NCI-H345 (cell line): Measurements from ENCODE around the gene ZNF91.
"Not testable (repeated sequence)": the region's sequence is repeated elsewhere in the genome, so short reads cannot be mapped to it uniquely, and the experiment has no call there.

ENCODE experiments used
- DNase-seq: peaks from one replicate; lab custom pipeline; 2025; lab: John Stamatoyannopoulos, UW

The ZNF91 gene

DNA sequence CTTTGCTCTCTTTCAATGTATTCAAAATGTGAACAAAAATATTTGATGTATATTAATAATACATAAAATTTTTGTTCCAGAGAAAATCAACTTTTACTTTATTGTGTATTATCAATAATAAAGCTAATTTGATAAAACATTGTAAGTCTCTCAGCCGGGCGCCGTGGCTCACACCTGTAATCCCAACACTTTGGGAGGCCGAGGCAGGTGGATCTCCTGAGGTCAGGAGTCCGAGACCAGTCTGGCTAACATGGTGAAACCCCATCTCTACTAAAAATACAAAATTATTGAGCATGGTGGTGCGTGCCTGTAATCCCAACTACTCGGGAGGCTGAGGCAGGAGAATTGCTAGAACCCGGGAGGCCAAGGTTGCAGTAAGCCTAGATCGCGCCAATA is 449 bp upstream of the ZNF91 start:
- not testable (repeated sequence) for DNase-seq

DNA sequence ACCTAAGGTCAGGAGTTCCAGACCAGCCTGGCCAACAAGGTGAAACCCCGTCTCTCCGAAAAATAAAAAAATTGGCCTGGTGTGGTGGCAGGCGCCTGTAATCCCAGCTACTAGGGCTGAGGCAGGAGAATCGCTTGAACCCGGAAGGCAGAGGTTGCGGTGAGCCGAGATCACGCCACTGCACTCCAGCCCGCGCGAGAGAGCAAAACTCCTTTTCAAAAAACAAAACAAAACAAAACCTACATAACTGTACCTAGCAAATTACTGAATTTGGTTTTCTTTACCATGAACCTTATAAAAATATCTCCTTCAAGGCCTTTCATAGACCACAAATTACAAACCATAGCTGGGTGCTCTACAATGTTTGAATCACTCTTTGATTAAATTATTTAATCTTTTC is 760 bp downstream of the ZNF91 start:
- DNase-seq = no peak

DNA sequence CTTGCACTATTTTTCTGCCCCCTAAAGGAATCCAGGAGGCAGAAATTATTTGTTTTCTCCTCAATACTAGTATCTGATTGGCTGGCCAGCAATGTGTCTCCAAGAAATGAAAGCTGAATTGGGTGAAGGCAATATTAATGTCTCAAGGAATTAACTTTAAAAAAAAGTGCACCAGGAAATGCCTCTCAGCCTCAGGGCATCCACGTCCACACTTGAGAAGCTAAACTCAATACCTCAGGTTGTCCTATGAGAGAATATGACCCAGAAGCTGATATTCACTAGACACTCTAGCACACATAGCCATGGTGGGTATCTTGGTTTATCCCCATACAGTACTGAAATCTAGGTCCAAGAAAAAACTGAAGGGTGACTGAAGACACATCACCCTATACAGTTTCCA is 2.1 kb downstream of the ZNF91 start:
- no peak for DNase-seq

DNA sequence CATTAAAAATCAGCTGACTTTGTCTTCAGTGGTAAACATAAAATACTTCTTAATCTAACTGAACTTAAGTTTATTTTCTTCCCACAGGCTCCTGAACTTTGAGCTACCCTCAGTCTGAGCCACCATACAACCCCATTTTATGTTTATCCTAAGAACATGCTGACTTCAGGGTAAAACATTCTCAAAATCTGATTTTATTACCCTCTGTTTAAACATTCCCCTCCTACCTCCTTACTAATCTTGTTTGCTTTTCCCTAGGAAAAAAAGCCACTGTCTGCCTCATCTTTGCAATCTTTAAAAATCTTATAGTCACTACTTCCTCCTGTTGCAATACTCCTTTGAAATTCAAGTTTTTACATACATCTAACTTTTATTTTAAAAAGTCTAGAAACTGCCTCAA is 4.0 kb downstream of the ZNF91 start:
- DNase-seq = no peak

DNA sequence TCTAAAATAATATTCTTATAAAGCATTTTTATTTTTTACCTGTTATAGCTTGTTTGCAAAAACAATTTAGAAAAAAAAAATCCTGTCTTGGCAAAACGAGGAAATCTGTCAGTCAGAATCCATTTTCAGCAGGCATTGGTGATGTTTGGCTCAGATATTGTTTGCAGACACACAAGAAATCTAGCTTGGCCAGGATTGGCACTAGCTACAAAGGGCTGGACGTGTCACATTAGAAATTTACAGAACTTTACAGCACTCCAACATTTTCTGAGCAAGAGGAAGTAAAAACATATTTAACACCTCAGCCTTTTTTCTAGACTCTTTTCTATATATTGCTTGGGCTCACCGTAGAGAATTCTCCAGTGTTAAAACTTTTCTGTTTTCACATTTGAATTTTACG is 9.9 kb downstream of the ZNF91 start:
- no peak for DNase-seq

DNA sequence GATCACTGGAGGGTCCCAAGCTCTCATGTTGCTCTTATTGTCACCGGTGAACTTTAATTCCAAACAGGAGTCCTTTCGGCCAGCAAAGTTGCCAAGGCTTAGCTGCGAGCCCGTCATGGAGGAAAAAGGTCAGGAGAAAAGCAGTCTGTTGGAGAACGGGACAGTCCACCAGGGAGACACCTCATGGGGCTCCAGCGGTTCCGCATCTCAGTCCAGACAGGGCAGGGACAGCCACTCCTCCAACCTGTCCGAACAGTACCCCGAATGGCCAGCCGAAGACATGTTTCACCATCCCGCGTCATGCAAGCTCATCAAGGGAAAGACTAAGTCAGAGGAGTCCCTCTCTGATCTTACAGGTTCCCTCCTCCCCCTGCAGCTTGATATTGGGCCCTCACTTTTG is 10.4 kb downstream of the ZNF91 start:
- DNase-seq = no peak

DNA sequence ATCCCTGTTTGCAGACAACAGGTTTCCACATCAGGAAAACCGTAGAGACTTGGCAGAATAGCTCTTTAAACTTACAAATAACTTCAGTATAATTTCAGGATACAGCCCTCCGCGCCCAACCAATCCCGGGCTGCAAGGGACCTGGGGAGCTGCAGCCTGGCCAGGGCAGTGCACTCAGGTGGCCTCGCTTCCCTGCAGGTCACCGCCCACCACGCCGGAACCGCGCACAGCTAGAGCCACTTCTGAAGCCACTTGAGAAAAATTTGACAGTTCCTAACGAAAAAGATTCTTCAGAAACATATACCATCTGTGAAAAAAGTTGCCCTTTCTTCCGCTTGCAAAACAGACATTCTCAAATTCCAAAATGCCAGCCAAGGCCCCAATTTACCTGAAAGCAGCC is 11.1 kb downstream of the ZNF91 start:
- no peak for DNase-seq

DNA sequence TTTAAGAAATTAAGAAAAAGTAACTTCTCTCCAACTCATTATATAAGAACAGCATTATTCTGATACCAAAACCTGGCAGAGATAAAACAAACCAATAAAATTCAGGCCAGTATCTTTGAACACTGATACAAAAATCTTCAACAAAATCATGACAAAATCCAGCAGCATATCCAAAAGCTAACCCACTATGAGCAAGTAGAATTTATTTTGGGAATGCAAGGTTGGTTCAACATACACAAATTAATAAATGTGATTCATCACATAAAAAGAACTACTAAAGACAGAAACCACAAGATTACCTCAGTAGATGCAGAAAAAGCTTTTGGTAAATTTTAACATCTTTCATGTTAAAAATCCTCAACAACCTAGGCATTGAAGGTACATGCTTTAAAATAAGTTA is 12.3 kb downstream of the ZNF91 start:
- no peak for DNase-seq

DNA sequence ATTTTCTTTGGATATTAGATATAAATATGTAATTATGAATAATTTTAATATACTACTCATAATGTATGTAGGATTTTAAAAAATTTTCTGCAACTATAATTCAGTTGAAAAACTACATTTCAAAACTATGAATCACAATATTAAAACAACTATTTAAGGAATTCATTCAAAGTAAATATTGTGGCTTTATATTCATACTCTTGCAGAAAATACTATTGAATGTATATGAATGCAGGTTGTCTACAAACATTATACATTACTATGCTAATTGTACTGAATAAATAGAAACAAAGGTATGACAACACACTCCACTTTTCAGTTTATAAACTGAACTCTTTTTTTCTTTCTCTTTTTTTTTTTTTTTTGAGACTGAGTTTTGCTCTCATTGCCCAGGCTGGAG is 14.2 kb downstream of the ZNF91 start:
- DNase-seq = no peak

DNA sequence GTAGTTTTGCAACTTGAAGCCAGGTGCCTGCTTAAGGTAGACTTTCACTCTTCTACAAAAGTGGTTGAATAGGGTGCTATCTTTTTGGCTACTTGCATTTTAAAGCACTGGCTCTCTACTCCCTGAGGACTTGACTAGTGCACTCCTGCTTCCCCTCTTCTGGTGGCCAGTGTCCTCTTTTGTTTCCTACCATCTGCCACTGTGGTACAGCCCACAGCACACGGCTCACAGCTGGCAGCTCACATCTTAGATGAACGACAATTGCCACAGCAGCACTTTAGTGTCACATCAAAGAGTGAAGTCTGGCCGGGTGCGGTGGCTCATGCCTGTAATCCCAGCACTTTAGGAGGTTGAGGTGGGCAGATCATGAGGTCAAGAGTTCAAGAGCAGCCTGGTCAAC is 15.6 kb downstream of the ZNF91 start:
- DNase-seq = not testable (repeated sequence)

DNA sequence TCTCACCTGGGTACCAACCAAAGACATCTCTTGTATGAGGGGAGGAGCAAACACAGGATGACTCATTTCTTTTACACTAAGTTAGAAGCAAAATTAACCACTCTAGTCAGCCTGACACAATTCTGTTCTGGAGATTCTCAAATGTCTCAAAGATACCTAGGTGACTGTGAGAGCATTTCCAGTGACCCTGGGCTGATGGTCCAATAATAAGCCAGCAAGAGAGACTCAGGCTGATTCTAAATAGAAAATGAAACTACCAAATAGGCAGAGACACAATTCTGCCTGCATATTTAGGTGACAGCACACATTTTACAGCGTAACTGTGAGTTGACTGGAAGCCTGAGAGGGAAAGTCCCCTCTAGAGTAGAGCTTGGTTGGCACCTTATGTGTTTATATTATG is 16.3 kb downstream of the ZNF91 start:
- DNase-seq = no peak

DNA sequence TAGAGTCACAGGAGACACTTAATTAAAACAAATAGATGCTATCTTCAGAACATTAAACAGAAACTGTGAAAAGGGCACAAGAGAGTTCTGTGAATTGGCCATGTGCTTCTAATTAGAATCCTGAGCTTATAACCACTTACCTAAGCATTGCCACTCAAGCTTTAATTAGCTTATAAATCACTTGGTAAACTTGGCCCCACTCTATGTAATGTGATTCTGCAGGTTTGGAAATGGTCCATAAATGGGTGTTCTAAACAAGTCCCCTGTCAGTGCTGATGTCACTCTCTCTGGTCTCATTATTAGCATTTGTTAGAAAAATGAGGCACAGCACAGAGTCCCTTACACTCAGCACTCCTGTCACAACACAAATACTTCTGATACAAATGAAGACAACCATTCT is 18.0 kb downstream of the ZNF91 start:
- no peak for DNase-seq

DNA sequence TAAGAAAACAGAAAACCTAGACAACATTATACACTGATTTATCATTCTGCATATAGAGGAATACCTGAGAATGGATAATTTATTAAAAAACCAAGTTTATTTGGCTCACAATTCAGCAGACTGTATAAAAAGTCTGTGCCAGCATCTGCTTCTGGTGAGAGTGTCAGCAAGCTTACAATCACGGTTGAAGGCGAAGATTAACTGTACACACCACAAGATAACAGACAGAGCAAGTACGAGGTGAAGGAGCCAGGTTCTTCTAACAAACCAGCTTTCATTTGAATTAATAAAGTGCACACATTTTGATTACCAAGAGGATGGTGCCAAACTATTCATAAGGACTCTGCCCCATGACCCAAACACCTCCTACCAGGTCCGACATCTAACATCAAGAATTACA is 28.8 kb downstream of the ZNF91 start:
- DNase-seq = no peak

DNA sequence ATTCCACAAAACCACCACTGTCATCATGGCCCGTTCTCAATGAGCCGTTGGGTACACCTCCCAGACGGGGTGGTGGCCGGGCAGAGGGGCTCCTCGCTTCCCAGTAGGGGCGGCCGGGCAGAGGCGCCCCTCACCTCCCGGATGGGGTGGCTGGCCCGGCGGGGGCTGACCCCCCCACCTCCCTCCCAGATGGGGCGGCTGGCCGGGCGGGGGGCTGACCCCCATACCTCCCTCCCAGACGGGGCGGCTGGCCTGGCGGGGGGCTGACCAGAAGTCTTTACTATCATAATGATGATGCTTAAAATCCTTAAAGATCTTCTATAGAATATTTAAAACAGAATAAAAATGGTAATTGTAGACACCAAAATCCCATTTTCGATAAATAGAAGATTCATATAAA is 29.2 kb downstream of the ZNF91 start:
- not testable (repeated sequence) for DNase-seq

DNA sequence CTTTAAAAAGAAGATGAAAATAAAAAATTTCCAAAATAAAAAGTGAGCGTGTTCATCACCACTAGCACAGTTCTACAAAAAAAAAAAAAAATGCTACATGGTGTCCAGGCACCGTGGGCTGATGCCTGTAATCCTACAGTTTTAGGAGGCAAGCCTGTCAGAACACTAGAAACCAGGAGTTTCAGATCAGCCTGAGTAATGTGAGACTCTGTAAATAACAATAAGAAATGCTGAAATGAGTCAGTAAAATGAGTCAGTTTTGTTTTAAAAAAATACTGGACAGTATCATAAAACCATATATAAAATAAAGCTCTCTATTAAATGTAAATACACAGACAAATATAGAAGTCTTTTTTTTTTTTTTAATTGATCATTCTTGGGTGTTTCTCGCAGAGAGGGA is 30.0 kb downstream of the ZNF91 start:
- DNase-seq = no peak

DNA sequence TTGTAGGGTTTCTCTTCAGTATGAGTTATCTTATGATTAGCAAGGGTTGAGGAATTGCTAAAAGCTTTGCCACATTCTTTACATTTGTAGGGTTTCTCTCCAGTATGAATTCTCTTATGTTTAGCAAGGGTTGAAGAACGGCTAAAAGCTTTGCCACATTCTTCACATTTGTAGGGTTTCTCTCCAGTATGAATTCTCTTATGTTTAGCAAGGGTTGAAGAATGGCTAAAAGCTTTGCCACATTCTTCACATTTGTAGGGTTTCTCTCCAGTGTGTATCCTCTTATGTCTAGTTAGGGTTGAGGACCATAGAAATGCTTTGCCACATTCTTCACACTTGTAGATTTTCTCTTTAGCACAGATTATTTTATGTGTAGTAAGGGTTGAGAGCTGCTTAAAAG is 33.4 kb downstream of the ZNF91 start:
- DNase-seq = not testable (repeated sequence)

DNA sequence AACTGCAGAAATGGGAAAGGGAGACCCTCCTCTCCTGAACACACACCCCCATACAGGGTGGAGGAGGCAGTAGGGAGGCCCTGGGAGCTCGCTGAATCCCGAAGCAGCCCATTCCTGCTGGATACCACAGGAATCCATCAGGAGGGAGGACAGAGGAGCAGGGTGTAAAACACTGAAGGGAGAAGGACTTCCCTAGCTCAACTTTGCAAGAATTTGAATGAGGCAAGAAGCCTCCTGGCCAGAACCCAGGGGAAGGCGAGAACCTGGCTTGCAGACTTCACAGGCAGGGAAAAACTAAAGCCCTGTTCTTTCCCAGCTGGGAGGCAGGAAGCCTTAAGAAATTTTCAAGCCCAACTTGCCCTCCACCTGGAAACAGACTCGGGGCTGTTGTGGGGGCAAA is 43.5 kb downstream of the ZNF91 start:
- no peak for DNase-seq

DNA sequence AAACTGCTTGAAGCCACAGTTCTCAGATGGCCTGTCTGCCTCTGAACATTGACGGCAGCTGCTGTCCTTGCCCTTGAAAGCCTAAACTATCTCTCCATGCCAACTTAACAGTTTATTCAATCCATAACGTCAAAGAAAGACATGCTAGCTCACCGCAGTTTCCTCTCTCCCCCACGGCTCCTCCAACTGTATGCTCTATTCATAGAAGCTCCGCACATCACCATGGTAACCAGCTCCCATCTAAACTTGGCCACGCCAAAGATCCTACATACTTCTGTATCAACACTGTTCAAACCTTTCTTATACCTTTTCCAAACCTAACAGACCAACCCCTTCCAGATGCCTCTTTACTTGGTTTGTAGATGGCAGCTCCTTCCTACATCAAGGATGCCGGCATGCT is 48.6 kb downstream of the ZNF91 start:
- DNase-seq = no peak

DNA sequence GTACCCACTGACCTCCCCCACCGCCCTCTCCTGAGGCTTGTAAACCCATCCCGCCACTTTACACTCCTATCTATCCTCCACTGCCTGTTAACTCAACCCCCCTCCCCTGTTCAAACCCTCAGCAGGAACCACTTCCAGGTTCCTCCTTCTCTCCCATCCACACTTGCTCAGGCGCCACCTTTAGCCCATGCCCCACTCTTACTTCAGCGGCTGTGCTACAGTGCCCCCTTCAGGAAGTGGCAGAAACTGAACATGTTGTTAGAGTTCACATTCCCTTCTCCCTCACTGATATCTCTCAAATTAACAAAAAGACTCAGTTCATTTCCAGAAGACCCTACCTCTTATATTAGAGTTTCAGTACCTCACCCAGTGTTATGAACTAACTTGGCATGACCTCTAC is 49.4 kb downstream of the ZNF91 start:
- no peak for DNase-seq

DNA sequence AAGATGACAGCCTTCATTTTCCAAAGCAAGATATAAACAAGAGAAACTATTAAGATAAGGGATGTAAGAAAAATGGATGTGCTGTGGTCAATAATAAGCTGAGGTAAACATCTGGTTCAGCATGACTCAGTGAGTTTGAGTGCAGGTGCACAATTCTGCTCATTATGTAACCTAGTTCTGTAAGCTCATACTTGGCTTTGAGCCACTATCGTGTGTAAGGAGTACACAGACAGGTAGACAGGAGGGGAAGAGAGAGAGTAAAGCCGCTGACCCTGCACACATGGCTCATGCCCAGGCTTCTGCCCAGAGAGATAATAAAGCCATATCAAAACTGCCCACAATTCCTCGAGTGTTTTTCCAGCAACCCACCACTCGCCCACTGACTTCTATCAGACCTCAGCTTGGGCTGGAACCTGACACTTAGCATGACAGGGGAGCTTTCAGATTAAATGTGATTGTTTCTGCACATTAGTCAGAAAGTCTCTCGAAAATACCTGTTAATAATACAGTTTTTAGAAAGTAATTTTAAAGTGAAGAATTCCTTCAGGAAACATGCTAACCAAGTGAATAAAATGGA is 51.7 kb downstream of the ZNF91 start:
- no peak for DNase-seq

DNA sequence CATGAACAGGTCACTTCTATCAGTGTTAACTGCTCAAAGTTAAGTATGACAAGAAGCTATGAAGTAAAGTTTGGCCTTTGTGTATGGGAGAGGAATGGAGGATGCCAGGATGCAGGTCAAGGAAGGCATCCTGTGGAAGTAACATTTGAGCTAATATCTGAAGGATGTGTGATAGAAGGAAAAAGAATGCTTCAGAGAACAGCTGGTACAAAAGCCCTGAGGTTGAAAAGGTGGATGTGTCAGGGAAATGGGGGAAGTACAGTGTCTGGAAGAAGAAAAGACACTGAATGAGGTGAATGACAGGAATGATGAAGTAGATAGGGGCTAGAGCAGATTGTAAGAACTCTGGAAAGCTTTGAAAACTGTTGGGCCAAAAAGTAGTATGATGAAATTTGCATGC is 67.1 kb downstream of the ZNF91 start:
- DNase-seq = no peak

DNA sequence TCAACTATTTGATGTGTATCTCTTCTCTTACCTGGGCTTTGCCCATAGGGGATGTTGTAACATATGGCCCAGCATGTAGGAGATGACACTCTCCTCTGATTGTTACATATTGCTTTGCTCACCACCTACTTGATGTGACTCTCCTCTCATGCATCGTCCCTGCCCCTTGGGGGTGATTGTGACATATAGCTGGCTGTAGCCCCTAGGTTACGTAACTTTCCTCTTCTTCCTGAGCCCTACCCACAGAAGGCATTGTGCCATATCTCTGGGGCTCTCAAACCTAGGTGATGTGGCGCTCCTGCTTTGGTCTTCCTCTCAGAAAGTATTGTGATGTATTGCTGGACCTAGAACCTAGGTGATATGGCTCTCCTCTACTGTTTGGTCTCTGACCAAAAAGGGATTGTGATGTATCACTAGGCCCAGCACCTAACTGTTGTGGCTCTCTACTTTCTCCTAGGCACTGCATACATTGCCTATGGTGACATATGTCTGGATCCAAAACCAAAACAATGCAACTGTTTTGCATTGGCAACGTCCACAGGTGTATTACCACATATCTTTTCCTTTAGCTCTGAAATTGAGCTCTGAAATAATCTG is 73.2 kb downstream of the ZNF91 start:
- no peak for DNase-seq

DNA sequence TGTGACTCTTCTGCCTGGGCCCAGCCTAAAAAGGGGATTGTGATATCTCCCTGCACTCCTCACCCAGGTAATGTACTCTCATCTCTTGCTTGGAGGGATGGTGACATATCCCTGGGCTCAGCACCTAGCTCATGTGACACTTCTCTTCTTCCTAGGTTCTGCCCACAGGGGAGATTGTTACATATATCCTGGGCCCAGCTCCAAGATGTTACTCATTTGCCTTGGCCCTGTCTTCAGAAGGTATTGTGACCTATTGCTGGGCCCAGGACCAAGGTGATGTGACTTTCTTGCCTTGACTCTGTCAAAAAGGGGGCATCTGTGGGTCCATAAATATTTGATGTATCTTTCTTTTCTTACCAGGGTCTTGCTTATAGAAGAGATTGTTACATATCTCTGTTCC is 73.9 kb downstream of the ZNF91 start:
- not testable (repeated sequence) for DNase-seq

DNA sequence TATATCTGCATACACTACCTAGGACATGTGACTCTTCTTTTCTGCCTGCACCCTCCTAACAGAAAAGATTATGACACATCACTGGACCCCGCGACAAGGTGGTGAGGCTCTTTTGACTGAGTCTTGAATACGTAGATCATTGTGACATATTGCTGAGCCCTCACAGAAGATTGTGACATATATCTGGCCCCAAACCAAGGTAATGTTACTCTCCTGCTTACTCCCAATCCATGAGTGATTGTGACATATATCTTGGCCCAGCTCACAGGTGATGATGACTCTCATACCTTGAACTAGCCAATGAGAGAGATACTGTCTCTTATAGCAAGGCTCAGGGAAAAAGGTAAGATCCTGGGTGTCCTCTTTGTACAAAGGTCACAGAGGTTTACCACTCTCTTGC is 75.7 kb downstream of the ZNF91 start:
- not testable (repeated sequence) for DNase-seq

DNA sequence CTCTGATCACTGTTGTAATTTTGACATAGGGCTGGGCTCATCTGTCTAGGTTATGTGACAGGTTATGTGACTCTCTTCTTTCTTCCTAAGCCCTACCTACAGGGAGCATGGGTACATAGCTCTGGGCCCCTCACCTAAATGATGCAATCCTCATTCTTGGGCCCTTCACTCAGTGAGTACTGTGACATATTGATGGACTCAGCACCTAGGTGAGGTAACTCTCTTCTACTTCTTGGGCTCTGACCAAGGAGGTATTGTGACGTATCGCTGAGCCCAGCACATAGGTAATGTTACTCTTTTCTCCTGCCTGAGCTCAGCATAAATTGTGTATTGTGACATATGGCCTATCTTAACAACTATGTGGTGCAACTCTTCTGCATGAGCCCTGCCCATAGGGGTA is 76.3 kb downstream of the ZNF91 start:
- not testable (repeated sequence) for DNase-seq
